ENCODE data around the gene DHCR24.
"Not testable (repeated sequence)": the region's sequence is repeated elsewhere in the genome, so short reads cannot be mapped to it uniquely, and the experiment has no call there.

Gene DHCR24

DNA sequence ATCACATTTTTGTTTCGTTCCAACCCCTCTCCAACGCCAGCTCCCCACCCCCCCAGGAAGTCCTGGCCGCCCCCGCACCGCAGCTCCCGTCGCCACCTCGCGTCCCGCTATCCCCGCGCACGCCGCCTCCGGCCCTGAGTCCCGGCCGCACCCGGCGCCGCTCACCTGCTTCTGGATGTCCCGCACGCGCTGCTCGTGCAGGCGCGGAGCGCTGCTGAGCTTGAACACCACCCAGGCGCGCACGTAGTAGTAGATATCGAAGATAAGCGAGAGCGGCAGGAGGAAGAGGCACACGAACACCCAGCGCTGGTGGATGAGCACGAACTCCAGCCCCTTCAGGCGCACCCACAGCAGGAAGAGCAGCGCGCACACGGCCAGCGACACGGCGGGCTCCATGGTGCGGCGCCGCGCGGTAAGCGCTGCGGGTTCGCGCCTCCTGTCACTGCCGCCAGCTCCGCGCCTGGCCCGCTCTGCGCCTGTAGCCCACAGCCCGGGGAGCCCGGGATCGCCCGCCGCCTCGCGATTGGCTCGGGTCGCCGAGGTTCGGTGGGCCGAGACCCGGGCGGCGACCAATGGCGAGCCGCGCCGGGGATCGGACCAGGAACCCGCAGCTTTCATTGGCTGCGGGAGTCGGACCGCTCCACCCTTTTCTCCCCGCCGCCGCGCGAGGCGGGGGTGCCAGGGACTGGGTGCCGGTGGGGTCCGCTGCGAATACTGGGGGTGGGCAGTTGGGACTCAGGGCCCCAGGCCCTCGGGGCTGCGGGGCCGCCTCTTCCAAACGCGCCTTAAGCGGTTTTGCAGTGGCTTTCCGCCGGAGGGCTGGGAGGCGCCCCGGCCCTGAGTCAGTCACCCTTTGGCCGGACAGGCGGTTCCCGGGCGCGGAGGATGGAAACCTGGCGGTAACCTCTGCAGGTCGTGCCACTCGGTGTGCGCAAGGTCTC lies at the start of gene DHCR24:
Gene DHCR24 (minus strand): TSS at position 472 of the 941 bp plus-strand sequence. CDS start 76 bp downstream, at position 396.
- DNase-seq (ENCODE audit: low read depth): peak; percentile 49

DNA sequence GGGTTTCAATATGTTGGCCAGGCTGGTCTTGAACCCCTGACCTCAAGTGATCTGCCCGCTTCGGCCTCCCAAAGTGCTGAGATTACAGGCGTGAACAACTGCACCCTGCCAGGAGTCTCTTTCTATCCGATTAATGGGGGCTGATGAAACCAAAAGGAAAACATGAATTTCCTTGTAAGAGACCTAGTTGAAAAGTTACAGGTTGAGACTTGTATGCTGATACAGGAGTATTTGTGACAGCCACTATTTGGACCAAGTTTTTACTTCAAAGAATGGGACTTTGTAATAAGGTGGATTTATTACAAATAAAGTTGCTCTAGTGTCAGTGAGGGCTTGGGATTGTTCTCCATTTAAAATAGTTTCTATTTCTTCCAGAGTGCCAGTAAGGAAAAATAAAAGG lies 49.8 kb upstream of the DHCR24 start:
- DNase-seq (ENCODE audit: low read depth): no peak

DNA sequence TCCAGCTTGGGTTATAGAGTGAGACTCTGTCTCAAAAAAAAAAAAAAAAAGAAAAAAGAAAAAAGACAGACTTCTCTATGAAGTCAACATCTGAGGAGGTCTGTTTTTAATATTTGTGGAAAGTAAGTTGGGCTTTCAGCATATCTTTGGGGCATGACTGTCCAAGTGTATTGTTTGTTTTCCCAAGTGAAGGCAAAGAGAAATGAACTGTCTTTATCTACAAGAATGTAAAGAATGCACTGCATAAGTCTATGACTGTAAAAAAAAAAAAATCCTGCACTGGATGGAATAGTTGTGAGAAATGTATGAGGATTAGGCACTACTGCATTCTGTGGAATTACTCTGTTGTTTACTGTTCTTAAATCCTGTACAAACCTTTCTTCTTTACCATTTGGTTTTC lies 47.9 kb upstream of the DHCR24 start:
- no peak for DNase-seq (ENCODE audit: low read depth)

DNA sequence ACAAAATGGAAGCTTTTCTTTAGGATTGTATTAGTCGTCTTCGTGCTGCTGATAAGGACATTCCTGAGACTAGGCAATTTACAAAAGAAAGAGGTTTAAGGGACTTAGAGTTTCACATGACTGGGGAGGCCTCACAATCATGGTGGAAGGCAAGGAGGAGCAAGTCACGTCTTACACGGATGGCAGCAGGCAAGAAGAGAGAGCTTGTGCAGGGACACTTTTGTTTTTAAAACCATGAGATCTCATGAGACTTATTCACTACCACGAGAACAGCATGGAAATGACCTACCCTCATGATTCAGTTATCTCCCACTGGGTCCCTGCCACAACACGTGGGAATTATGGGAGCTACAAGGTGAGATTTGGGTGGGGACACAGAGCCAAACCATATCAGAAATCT lies 47.1 kb upstream of the DHCR24 start:
- DNase-seq (ENCODE audit: low read depth): not testable (repeated sequence)

DNA sequence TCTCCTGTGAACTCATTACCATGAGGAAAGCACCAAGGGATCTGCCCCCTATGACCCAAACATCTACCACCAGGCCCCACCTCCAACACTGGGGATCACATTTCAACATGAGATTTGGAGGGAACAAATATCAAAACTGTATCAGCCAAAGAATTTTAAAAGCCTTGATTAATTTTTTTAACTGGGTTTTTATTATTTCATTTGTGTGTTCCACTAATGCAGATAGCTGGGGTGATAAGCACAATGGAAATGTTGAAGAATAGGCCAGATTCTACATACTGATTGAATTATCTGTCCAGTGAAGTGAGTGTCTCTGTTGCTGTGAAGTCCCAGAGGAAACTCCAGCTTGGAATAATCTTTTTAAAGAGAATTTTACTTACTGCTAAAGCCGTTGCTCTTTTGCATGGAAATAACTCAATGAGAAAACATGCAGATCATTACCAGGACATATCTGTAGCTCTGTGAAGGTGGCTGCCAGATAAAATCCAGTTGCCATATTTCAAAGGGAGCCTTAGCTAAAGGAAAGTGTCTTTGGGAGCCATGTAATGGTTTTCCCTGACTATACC lies 44.4 kb upstream of the DHCR24 start:
- no peak for DNase-seq (ENCODE audit: low read depth)

- DNase-seq (ENCODE audit: low read depth): no peak
Measured at GRCh38 chr1:54929700-54930099, 42.7 kb upstream of the DHCR24 start.

DNA sequence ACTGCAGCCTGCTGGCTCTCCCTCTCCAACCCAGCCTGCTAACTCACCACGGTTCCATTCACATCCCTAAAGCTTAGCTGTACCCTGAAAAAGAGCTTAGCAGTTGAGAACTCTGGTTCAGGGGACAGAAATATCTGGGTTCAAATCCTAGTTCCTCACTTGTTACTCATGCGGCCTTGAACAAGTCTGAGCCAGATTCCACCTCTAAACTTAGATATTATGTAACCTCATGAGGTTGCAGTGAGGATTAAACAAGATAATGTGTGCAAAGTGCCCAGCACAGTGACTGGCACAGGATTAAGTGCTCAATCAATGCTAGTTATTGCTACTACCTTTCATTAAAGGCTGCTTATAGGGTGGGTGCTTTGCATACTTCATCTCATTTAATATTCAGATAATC lies 41.3 kb upstream of the DHCR24 start:
- DNase-seq (ENCODE audit: low read depth): no peak

- DNase-seq (ENCODE audit: low read depth): no peak
Measured at GRCh38 chr1:54927472-54928240, 40.7 kb upstream of the DHCR24 start.

DNA sequence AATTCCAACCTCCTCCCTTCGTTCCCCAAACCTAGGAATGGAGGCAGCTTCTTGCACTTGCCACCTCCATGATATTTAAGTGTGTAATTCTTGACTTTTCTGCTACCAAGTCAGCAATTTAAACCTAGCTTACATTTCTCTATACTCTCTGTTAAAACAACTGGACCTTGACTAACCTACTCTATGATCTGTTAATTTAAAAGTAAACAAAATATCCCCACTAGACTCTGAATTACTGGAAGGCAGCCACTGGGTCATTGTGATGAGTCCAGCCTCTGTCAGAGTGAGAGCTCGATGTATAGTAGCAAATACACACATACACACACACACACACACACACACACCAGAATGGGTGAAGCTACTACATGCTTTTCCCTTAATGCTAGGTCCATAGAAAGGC lies 40.0 kb upstream of the DHCR24 start:
- no peak for DNase-seq (ENCODE audit: low read depth)

DNA sequence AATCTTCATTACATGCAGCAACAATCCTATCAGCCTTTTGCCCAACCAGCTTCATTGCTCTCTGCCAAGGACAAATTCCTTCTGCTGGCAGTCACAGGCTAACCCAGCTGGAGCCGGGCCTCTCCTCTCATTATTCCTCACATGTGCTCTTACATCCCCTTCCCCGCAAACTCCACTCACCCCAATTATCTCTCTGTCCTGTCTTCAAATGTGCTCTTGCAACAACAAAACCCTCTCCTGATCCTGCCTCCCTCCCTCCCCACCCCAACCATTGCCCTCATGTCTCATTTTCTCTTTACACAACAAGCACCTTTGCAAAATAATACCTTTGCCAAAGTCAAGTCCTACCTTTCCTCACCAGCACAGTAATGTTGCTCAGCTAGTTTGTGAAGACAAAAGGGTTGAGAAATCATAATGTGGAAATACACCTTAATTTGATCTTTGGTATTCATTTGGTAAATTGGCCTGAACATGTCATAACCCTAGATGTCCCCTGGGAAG lies 36.0 kb upstream of the DHCR24 start:
- DNase-seq (ENCODE audit: low read depth): no peak

DNA sequence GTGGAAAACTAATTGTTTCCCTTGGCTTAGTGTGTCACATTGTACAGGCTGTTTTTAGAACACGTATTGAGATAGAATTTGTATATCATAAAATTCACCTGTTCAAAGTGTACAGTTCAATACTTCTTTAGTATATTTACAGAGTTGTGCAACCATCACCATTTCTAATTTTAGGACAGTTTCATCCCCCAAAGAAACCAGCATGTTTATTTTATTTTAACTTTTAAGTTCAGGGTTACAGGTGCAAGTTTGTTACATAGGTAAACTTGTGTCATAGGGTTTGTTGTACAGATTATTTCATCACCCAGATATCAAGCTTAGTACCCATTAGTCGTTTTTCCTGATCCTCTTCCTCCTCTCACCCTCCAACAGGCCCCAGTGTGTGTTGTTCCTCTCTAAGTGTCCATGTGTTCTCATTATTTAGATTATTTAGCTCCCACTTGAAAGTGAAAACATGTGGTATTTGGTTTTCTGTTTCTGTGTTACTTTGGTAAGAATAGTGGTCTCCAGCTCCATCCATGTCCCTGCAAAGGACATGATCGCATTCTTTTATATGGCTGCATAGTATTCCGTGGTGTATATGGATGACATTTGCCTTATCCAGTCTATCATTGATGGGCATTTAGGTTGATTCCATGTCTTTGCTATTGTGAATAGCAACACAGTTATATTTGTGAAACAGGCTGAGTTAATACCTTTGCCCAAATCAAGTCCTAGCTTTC lies 35.2 kb upstream of the DHCR24 start:
- no peak for DNase-seq (ENCODE audit: low read depth)

DNA sequence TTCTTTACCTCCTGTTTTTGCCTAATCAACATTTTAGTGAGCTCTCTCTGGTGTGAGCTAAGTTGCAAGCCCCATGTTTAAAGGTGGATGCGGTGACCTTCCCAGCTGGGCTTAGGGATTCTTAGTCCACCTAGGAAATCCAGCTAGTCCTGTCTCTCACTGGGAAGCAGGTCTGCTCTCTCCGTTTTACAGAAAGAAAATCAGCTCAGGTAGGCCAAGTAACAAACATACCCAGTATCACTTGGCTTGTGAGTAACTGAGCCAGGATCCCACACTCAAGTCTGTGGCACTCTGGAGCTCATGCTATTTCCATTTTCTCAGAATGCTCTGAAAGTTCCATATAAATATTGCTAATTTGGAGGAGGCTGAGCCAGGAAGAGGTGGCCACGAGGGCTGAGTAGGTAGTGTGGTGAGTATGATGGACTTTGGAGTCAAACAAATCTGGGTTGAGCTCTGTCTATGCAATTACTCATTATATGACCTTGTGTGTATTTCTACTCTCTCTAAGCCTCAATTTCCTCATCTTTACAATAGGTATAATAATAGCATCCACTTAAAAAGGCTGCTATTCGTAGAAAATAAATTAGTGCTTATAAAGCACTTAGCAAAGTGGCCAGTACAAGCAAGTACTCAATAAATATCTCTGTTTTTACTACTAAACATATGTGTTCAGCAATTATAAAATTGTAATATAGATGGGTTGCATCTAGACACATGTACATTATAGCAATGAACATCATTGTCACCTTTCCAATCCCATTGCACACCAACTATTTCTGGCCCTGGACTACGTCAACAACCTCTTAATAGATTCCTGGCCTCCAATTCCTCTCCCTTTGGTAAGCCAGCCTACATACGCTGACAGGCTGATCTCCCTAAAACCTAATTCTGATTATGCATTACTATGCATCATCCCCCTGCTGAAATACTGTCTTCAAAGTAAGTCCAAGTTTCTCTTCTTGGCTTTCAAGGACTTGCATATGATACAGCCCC lies 32.7 kb upstream of the DHCR24 start:
- no peak for DNase-seq (ENCODE audit: low read depth)

DNA sequence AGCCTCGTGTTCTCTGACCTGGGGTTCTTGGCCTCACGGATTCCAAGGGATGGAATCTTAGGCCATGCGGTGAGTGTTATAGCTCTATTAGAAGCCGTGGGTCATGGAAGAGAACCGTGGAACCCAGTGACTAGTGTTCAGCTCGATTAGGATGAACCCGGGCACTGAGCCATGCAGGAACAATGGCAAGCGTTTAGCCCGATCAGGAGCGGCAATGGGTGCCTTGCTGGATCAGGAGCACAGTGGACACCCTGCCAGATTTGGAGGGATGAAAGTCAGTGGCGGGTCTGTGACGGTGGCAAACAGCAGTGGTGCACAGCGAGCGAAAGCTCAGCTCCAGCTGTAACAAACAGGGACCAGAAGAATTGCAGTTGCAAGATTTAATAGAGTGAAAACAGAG lies 24.1 kb upstream of the DHCR24 start:
- DNase-seq (ENCODE audit: low read depth): not testable (repeated sequence)

GRCh38 chr1:54906586-54906985 lies 19.6 kb upstream of the DHCR24 start:
- DNase-seq (ENCODE audit: low read depth): no peak

GRCh38 chr1:54904476-54905048 lies 17.6 kb upstream of the DHCR24 start:
- DNase-seq (ENCODE audit: low read depth): no peak

GRCh38 chr1:54894271-54894670 lies 7.3 kb upstream of the DHCR24 start:
- no peak for DNase-seq (ENCODE audit: low read depth)

- DNase-seq (ENCODE audit: low read depth): no peak
Measured at GRCh38 chr1:54892586-54892985, 5.6 kb upstream of the DHCR24 start.

- DNase-seq (ENCODE audit: low read depth): no peak
Measured at GRCh38 chr1:54889132-54889725, 2.2 kb upstream of the DHCR24 start.

GRCh38 chr1:54888080-54888733 lies 1.2 kb upstream of the DHCR24 start:
- no peak for DNase-seq (ENCODE audit: low read depth)

All from activated gamma-delta T cell treated with anti-CD3 and anti-CD28 coated beads, Interleukin-2, amount 50 U/mL, for 16 hours (primary cell).